ENCODE results near the gene FYN. TPM values are rescaled to one million over a fixed set of nuclear protein-coding genes. Genes with fewer than 3 reads are reported as not detected.

Gene FYN
- total RNA-seq, 2 donors from 2014 or later: 55.5 to 72.5 TPM

DNA sequence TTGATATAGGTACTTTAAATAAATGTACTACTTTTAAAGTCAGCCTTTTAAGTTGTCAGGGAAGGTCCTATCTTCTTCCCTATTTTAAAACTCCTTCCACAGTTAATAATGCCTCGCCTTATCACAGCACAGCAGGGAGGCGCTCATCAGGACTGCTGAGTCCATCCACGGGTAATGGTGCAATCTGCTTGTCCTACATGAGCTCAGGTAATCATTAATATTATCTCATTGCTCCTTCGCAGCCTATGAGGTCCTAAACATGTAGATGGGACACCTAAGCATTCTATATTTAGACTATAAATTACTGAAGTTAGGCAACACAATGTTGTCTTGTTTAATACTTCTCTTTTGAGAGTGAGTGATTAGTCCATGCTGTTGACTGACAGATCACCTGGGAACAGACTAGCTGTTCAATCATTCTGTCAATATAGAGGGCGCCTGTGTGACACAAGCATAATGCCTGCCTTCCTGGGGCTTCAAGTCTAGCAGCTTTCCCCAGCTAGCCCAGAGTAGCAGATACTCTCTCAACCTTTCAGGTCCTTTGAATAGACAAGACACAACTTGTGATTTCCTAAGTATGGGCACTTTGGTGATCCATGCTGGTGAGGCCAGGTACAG is 91.0 kb downstream of the FYN start:
- Histone ChIP-seq H3K27ac (no peak overlapping the region), H3K4me1 (ENCODE audit: control insufficient read depth in 1 of 2, low read depth in 2 of 2) (peaks cover 3 to 36% of the 10 kb centered on the region in 2 donors), H3K4me3 (no peak overlapping the region), H3K27me3 (replicated peaks; ENCODE audit: insufficient read depth) (no peaks in the 10 kb centered on the region), H3K9me3 (no peaks in the 10 kb centered on the region), H3K36me3 (no peaks in the 10 kb centered on the region)
- DNase-seq (ENCODE audit: low spot score): no peak
- ATAC-seq (ENCODE audit: insufficient number of reproducible peaks, low FRiP score, low read depth): no peak
- TF ChIP-seq CTCF (IDR thresholded peaks at IDR 0.05): no peak

DNA sequence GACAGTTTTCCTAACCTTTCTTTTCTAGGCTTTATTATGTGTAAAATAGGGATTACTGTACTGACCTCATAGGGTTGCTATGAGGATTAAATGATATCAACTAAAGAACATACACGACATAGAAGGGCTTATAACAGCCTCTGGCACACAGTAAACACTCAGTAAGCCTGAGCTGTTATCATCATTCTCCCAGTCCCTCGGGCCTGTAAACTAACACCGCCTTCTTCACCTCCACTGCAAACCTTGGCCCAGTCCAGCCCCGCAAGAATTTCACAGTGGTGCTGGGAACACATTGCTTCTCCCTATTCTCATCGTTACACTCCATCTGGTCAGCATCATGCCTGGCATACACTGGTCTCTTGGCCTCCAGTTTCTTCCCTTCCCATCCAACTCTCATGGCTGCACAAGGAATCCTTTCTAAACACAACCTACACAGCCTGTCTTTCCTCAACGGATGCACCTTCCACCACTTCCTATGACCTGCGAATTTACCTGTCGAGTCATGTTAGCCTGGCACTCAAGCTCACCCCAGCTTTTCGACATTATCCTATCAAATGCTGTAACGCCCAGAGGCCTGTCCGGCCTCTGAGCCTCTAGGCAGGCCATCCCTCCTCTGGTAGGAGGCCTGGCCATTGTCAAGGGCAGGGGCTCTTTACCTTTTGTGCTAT is 92.1 kb downstream of the FYN start:
- Histone ChIP-seq H3K4me1 (ENCODE audit: control insufficient read depth in 1 of 2, low read depth in 2 of 2) (peaks cover 3 to 36% of the 10 kb centered on the region in 2 donors), H3K27ac (no peak overlapping the region), H3K27me3 (replicated peaks; ENCODE audit: insufficient read depth) (no peaks in the 10 kb centered on the region), H3K36me3 (no peaks in the 10 kb centered on the region), H3K4me3 (no peak overlapping the region), H3K9me3 (no peaks in the 10 kb centered on the region)
- no peak for DNase-seq (ENCODE audit: low spot score)
- no peak for ATAC-seq (ENCODE audit: insufficient number of reproducible peaks, low FRiP score, low read depth)
- TF ChIP-seq CTCF (IDR thresholded peaks at IDR 0.05): no peak

- Histone ChIP-seq H3K27me3 (replicated peaks; ENCODE audit: insufficient read depth) (no peaks in the 10 kb centered on the region), H3K4me3 (no peak overlapping the region), H3K4me1 (ENCODE audit: control insufficient read depth in 1 of 2, low read depth in 2 of 2) (peaks cover 3 to 36% of the 10 kb centered on the region in 2 donors), H3K27ac (no peak overlapping the region), H3K9me3 (no peaks in the 10 kb centered on the region), H3K36me3 (no peaks in the 10 kb centered on the region)
- TF ChIP-seq CTCF (IDR thresholded peaks at IDR 0.05): no peak
- ATAC-seq (ENCODE audit: insufficient number of reproducible peaks, low FRiP score, low read depth): no peak
- DNase-seq (ENCODE audit: low spot score): no peak
Measured at GRCh38 chr6:111780393-111780792, 92.9 kb downstream of the FYN start.

- no peak for ATAC-seq (ENCODE audit: insufficient number of reproducible peaks, low FRiP score, low read depth)
- Histone ChIP-seq H3K27ac (no peak overlapping the region), H3K4me3 (no peak overlapping the region), H3K36me3 (no peaks in the 10 kb centered on the region), H3K9me3 (no peaks in the 10 kb centered on the region), H3K4me1 (ENCODE audit: control insufficient read depth in 1 of 2, low read depth in 2 of 2) (peaks cover 3 to 30% of the 10 kb centered on the region in 2 donors), H3K27me3 (replicated peaks; ENCODE audit: insufficient read depth) (no peaks in the 10 kb centered on the region)
- TF ChIP-seq CTCF (IDR thresholded peaks at IDR 0.05): no peak
- DNase-seq (ENCODE audit: low spot score): no peak
Measured at GRCh38 chr6:111779660-111780059, 93.6 kb downstream of the FYN start.

- H3K27ac ChIP-seq: no peak overlapping the region
- H3K4me3 ChIP-seq: no peak overlapping the region
- no peaks in the 10 kb centered on the region for H3K9me3 ChIP-seq
- peaks cover 3 to 23% of the 10 kb centered on the region in 2 donors for H3K4me1 ChIP-seq (ENCODE audit: control insufficient read depth in 1 of 2, low read depth in 2 of 2)
- no peak for DNase-seq (ENCODE audit: low spot score)
- no peaks in the 10 kb centered on the region for H3K27me3 ChIP-seq (replicated peaks; ENCODE audit: insufficient read depth)
- ATAC-seq (ENCODE audit: insufficient number of reproducible peaks, low FRiP score, low read depth): no peak
- no peaks in the 10 kb centered on the region for H3K36me3 ChIP-seq
- TF ChIP-seq CTCF (IDR thresholded peaks at IDR 0.05): no peak
Measured at GRCh38 chr6:111779031-111779430, 94.2 kb downstream of the FYN start.

Data from thoracic aorta (tissue), 2 donors.